Body of pancreas (tissue), 4 donors: ENCODE measurements around the gene PPARA.

Experiments
- CTCF ChIP-seq, 7 experiments: fragments of 450-650 bp in 4 of 7; fragments of 200-600 bp in 3 of 7; sonication (generic) in 3 of 7; IDR thresholded peaks; one replicate each; pipeline ENCODE4 v1.5.1; 2016 to 2019; ENCODE audit warnings: antibody characterized with exemption in 7 of 7
- POLR2A ChIP-seq, 3 donors: fragments of 450-650 bp; IDR thresholded peaks; one replicate each; pipeline ENCODE4 v1.6.1; 2016; ENCODE audit warnings: antibody characterized with exemption in 3 of 3, mild to moderate bottlenecking in 2 of 3

DNA sequence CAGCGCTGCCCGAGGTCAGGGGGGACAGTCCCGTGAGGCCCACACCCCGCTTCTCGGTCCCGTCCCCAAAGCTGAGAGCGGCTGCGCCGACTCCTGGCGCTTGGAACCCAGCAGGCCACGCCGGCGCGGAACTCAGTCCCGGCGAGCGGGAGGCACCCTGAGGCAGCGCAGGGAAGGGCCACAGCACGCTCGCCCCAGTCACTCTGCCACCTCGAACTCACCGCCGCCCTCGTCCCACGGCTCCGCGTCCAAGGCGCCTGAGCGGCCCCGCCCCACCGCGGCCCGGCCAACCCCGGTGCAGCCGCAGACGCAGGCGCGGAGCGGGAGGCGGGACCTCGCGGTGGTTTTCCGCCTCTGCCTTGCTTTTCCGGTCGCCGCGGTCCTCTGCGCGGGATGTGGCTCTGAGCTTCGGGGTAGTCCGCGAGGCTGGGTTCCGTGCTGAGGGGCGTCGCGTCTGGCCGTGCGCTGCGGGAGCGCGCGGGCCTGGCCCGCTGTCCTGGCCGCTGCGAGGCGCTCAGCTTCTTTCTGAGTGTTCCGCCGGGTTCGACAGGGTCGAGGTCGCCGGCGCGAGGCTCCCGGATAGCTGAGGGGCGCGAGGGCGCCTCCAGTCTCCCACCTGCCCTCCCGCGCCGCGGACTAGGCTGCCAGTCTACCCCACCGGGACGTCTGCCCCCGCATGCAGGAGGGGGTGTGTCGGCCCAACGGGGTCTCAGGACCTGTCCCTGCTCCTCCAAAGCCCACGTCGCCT, 99.9 kb downstream of the PPARA start, which contains the start of gene CDPF1:
- TF ChIP-seq CTCF (IDR thresholded peaks at IDR 0.05) (peak in 3 of 7 experiments; percentile 2 to 21 (median 9)), POLR2A (IDR thresholded peaks at IDR 0.05) (peak; percentile 71 to 81 (median 74))
